ENCODE data around the gene LRRC43.
"Not testable (repeated sequence)": the region's sequence is repeated elsewhere in the genome, so short reads cannot be mapped to it uniquely, and the experiment has no call there.

The LRRC43 gene

DNA sequence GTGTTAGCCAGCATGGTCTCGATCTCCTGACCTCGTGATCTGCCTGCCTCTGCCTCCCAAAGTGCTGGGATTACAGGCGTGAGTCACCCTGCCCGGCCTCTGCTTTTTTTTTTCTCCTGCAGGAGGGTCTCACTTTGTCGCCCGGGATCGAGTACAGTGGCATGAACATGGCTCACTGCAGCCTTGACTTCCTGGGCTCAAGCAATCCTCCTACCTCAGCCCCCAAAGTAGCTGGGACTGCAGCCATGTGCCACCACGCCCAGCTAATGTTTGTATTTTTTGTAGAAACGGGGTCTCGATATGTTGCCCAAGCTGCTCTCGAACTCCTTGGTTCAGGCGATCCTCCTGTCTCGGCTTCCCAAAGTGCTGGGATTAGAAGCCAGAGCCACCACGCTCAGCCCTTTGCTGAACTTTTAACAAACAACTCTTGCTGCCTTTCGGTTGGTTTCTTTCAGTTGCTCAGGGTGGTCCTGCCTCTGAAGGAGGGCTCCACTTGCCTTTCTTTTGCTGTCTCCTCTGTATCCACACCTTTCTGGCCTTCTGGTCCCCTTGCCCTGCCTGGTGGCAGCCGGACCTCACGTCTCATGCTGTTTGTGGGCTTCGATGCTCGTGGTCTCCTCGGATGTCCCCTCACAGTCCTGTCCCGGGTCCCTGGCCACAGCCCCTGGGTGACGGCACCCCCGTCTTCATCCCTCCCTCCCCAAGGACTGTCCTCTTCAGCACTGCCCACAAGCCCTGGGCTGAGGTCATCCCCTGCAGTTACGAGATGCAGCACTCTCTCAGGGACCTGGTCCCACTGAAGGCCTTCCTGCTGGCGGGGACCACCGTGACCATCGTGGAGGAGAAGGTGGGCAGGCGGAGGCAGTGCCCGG lies 16.8 kb downstream of the LRRC43 start:
- no peak for TF ChIP-seq CTCF (IDR thresholded peaks at IDR 0.05)
- H3K27me3 Mint-ChIP-seq (ENCODE audit: low read depth, poor library complexity): peaks cover 31% of the 10 kb centered on the region
- H3K27ac Mint-ChIP-seq: no peak overlapping the region
- no peak for DNase-seq
- peaks cover 30% of the 10 kb centered on the region for H3K4me1 Mint-ChIP-seq
- peaks cover 8% of the 10 kb centered on the region for H3K36me3 Mint-ChIP-seq (ENCODE audit: low read depth)
- H3K9me3 Mint-ChIP-seq: peaks cover 14% of the 10 kb centered on the region
- no peak overlapping the region for H3K4me3 Mint-ChIP-seq

DNA sequence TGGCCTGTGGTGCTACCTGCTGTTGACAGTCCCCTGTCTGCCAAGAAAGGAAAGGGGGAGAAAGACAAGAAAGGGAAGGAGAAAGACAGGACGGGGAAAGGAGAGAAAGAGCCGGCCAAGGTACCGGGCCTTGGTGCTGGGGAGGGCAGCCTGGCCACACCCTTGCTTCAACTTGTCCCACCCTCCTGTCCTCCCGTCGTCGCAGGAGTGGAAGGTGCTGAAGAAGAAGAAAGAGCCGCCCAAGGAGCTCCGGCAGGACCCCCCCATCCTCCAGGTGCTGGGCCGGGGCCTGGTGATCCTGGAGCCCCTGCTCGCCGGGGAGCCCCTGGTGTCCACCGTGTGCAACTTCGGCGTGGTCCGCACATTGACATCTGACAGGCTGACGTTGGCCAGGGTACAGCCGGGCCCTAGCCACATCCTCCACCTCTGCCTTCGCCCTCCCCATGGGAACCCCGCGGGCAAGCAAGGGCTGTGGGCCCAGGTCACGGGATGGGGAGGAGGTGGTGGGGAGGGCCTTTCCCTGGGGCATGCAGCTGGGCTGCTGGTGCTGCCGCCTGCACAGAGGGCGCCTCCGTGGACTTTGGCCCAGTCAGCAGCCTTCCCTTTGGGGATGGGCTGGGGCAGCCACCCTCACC lies 17.7 kb downstream of the LRRC43 start:
- Mint-ChIP-seq H3K9me3 (peaks cover 6% of the 10 kb centered on the region), H3K36me3 (ENCODE audit: low read depth) (peaks cover 5% of the 10 kb centered on the region), H3K4me3 (no peak overlapping the region), H3K4me1 (peaks cover 37% of the 10 kb centered on the region), H3K27me3 (ENCODE audit: low read depth, poor library complexity) (peaks cover 40% of the 10 kb centered on the region), H3K27ac (no peak overlapping the region)
- TF ChIP-seq CTCF (IDR thresholded peaks at IDR 0.05): peak; percentile 28
- no peak for DNase-seq

DNA sequence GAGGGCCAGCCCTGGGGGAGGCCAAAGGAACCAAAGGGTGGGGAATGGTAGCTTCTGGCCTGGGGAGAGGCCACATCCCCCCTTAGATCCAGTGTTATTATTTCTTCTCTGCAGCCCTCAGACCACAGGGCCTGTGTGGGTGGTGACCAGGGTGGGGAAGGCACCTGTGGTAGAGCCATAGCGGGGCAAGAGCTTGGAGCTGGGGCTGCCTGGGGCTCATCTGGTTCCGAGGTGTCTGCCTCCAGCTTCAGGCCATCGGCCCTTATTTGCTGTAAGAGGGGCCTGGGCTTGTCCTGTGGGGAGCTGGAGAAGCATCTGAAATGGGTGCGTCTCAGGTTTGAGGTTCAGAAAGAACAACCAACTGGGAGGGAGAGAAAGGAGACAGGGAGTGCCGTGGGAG lies 18.5 kb downstream of the LRRC43 start:
- Mint-ChIP-seq H3K9me3 (no peaks in the 10 kb centered on the region), H3K27ac (no peak overlapping the region), H3K4me3 (no peak overlapping the region), H3K27me3 (ENCODE audit: low read depth, poor library complexity) (peaks cover 47% of the 10 kb centered on the region), H3K36me3 (ENCODE audit: low read depth) (no peaks in the 10 kb centered on the region), H3K4me1 (peaks cover 37% of the 10 kb centered on the region)
- no peak for TF ChIP-seq CTCF (IDR thresholded peaks at IDR 0.05)
- no peak for DNase-seq

- no peak overlapping the region for H3K27ac Mint-ChIP-seq
- H3K9me3 Mint-ChIP-seq: no peaks in the 10 kb centered on the region
- peaks cover 31% of the 10 kb centered on the region for H3K4me1 Mint-ChIP-seq
- no peak for TF ChIP-seq CTCF (IDR thresholded peaks at IDR 0.05)
- H3K27me3 Mint-ChIP-seq (ENCODE audit: low read depth, poor library complexity): peaks cover 52% of the 10 kb centered on the region
- H3K4me3 Mint-ChIP-seq: no peak overlapping the region
- H3K36me3 Mint-ChIP-seq (ENCODE audit: low read depth): no peaks in the 10 kb centered on the region
- DNase-seq: no peak
Observed at GRCh38 chr12:122202017-122202416, 19.1 kb downstream of the LRRC43 start.

- H3K27ac Mint-ChIP-seq; H3K9me3 Mint-ChIP-seq; DNase-seq; H3K36me3 Mint-ChIP-seq (ENCODE audit: low read depth): not testable (repeated sequence)
- peaks cover 23% of the 10 kb centered on the region for H3K4me1 Mint-ChIP-seq
- peaks cover 52% of the 10 kb centered on the region for H3K27me3 Mint-ChIP-seq (ENCODE audit: low read depth, poor library complexity)
- H3K4me3 Mint-ChIP-seq: peak overlapping the region; percentile 83
Observed at GRCh38 chr12:122202811-122203210, 19.9 kb downstream of the LRRC43 start.

DNA sequence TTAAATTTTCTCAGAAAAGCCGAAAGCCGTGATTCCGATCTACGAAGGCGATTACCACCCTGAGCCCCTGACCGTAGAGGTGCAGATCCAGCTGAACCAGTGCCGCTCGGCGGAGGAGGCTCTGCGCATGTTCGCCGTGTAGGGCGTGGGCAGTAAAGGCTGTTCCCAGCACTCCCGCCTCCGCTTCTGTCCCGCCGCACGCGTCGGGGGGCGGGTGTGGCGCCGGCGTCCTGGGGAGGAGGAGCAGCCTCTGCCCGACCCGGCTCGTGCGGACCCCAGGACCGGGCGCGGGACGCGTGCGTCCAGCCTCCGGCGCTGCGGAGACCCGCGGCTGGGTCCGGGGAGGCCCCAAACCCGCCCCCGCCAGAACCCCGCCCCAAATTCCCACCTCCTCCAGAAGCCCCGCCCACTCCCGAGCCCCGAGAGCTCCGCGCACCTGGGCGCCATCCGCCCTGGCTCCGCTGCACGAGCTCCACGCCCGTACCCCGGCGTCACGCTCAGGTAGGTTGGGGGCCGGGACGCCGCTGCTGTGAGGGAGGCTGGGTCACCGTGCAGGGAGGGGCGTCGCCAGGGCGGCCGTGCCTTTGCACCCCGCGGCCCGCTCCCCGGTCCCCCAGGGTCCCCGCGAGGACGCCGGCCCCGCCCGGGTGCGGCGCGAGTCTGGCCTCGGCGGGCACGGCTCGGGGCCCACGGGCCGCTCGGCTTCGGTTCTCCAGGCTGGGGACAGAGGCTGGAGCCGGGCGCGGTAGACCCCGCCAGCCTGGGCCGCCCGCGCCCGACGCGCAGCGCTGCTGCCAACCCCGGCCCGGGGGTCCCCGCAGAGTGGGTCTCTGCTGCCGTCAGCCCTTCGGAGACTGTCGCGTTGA lies 20.6 kb downstream of the LRRC43 start, which contains the start of gene B3GNT4:
TSS of gene B3GNT4 (plus strand) at position 409 of the 866 bp plus-strand sequence. CDS start 910 bp downstream, outside the sequence.
- peaks cover 52% of the 10 kb centered on the region for H3K27me3 Mint-ChIP-seq (ENCODE audit: low read depth, poor library complexity)
- peak; percentile 68 for DNase-seq

More for the DNA sequence above, 20.6 kb downstream of the LRRC43 start, which contains the start of gene B3GNT4:
- Mint-ChIP-seq H3K36me3 (ENCODE audit: low read depth) (peaks cover 13% of the 10 kb centered on the region), H3K4me3 (peak within 1 kb of the TSS; percentile 83), H3K4me1 (peaks cover 18% of the 10 kb centered on the region), H3K27ac (no peak within 1 kb of the TSS), H3K9me3 (no peaks in the 10 kb centered on the region)
- no peak for TF ChIP-seq CTCF (IDR thresholded peaks at IDR 0.05)
